HG03066 (cell line): ENCODE results near the gene TGM6.
"Not testable (repeated sequence)": the region's sequence is repeated elsewhere in the genome, so short reads cannot be mapped to it uniquely, and the experiment has no call there.

Source experiments
- ATAC-seq: cut with Tn5 transposase; IDR thresholded peaks from one replicate; pipeline ENCODE4 v1.9.1; 2021; ENCODE audit warnings: low read depth; ENCODE audit not compliant: unreplicated experiment

TGM6 gene

GRCh38 chr20:2396241-2396814 is 15.6 kb downstream of the TGM6 start:
- ATAC-seq, result no peak

- no peak for ATAC-seq
These were observed 16.4 kb downstream of the TGM6 start for GRCh38 chr20:2397091-2397490.

GRCh38 chr20:2397595-2398145 is 17.0 kb downstream of the TGM6 start:
- ATAC-seq, result no peak

GRCh38 chr20:2398449-2398848 is 17.7 kb downstream of the TGM6 start:
- no peak for ATAC-seq

GRCh38 chr20:2399390-2399789 is 18.7 kb downstream of the TGM6 start:
- ATAC-seq, result no peak

- no peak for ATAC-seq
These were observed 19.6 kb downstream of the TGM6 start for GRCh38 chr20:2400290-2400689.

GRCh38 chr20:2401527-2401926 is 20.8 kb downstream of the TGM6 start:
- ATAC-seq, result no peak

- ATAC-seq, result no peak
These were observed 21.7 kb downstream of the TGM6 start for GRCh38 chr20:2402271-2402980.

- ATAC-seq, result no peak
These were observed 22.8 kb downstream of the TGM6 start for GRCh38 chr20:2403291-2404052.

GRCh38 chr20:2405693-2406065 is 25.0 kb downstream of the TGM6 start:
- no peak for ATAC-seq

- not testable (repeated sequence) for ATAC-seq
These were observed 26.7 kb downstream of the TGM6 start for GRCh38 chr20:2407355-2407754.

GRCh38 chr20:2408111-2408510 is 27.4 kb downstream of the TGM6 start:
- ATAC-seq, result no peak

- ATAC-seq, result no peak
These were observed 36.0 kb downstream of the TGM6 start for GRCh38 chr20:2416541-2417212.

GRCh38 chr20:2417213-2417541 is 36.5 kb downstream of the TGM6 start:
- no peak for ATAC-seq

- no peak for ATAC-seq
These were observed 37.7 kb downstream of the TGM6 start for GRCh38 chr20:2418388-2418787.

GRCh38 chr20:2420510-2420909 is 39.8 kb downstream of the TGM6 start:
- no peak for ATAC-seq

GRCh38 chr20:2421247-2421646 is 40.5 kb downstream of the TGM6 start:
- no peak for ATAC-seq

- ATAC-seq, result no peak
These were observed 48.4 kb downstream of the TGM6 start for GRCh38 chr20:2429051-2429450.

GRCh38 chr20:2430538-2430937 is 49.8 kb downstream of the TGM6 start:
- ATAC-seq, result no peak

GRCh38 chr20:2431185-2431584 is 50.5 kb downstream of the TGM6 start:
- no peak for ATAC-seq

- no peak for ATAC-seq
These were observed 66.1 kb downstream of the TGM6 start for GRCh38 chr20:2446845-2447244.
